GM10266 (cell line): ENCODE data around the gene PAQR5.

ENCODE experiments used
- DNase-seq: peaks from one replicate; pipeline ENCODE4 v3.0.0; 2012; ENCODE audit errors: extremely low spot score
- CTCF ChIP-seq: IDR thresholded peaks from 2 replicates; pipeline ENCODE4 v1.5.1; 2012; ENCODE audit warnings: mild to moderate bottlenecking, low read depth; ENCODE audit not compliant: control insufficient read depth, insufficient read depth; ENCODE audit errors: missing control alignments

The PAQR5 gene

DNA sequence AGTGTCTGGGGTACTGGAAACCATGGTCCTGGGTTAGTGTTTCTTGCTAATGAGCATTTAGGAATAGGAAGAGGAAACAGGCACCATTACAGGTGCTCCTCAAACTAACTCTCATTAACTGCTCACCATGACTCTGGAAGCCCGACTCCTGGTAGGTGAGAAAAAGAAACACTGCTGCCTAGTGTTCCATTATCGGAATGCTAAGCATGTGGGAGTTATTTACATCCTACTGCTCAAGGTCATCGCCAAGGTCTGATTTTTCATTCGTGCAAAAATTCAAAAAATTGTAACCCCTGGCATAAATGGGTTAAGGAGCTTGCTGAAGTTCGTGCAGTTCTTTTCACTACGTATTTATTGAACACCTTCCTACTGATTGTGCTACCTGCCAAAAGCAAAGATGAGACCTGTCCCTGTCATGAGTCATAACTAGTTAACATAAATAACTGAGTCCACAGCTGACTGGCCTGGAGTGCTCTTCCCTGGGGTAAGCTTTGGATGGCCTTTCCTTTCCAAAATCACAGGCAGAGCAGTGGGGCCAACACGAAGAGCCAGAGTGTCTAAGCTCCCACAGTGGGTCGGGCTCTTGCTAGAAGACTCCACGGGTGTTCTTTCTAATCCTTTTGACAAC, 22.7 kb upstream of the PAQR5 start:
- DNase-seq: no peak
- TF ChIP-seq CTCF: no peak

DNA sequence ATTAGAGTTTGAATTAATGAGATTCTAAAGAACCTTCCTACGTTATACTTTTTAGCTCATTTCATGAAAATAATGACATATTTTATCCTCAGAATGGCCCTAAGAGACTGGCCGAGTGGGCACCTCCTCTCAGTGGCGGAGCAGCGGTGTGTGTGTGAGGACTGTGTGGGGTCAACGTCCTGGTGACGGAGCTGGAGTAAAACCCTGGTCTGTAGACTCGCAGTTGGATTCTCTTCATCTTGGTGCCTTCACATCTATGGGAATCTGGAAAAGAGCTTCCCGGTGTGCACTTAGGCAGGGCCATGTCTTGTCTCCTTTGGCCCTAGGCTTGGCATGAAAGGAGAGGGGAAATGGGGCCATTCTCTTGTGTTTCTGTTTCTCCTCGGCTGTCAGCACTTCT, 21.4 kb upstream of the PAQR5 start:
- TF ChIP-seq CTCF: no peak
- DNase-seq: no peak

GRCh38 chr15:69279636-69280035, 19.1 kb upstream of the PAQR5 start:
- no peak for TF ChIP-seq CTCF
- no peak for DNase-seq

GRCh38 chr15:69280783-69281182, 17.9 kb upstream of the PAQR5 start:
- DNase-seq: no peak
- no peak for TF ChIP-seq CTCF

DNA sequence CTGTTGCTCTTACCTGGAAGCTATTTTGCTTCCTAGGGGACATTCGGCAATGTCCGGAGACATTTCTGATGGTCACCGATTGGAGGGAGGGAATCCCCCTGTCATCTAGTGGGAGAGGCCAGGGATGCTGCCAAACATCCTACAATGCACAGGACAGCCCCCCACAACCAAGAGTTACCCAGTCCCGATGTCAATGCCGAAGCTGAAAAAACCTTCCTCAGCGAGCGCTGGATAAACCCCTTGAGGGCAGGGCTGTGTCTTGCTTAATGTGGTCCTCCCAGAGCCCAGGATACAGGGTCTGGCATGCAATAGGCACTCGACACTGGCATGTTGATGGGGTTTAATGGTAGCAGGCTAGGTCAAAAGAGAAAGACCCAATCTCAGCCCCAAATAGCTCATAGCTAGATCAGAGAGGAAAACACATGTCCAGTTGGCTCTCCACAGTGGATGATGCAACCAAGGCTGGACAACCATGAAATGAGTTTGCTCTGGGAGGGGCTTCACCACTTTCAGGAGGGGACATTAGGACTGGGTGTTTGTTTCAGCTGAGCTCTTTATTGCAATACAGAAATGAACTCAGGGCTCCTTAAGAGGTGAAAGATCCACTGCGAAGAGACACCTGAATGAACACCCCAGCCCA, 16.5 kb upstream of the PAQR5 start:
- TF ChIP-seq CTCF: no peak
- DNase-seq: no peak

GRCh38 chr15:69285834-69286233, 12.9 kb upstream of the PAQR5 start:
- no peak for DNase-seq
- TF ChIP-seq CTCF: no peak

DNA sequence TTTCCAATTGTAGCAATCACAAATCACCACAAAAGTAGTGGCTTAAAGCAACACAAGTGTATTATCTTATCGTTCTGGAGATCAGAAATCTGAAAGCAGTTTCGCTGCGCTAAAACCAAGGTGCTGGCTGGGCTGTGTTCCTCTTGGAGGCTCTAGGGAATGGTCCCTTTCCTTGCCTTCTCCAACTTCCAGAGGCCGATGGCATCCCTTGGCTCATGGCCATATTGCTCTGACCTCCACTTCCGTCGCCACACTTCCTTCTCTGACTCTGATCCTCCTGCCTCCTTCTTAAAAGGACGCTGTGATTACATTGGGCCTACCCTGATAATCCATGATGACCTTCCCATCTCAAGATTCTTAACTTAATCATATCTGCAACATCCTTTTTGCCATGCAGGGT, 10.7 kb upstream of the PAQR5 start:
- DNase-seq: no peak
- no peak for TF ChIP-seq CTCF
